Measurements from ENCODE around the gene CERCAM. TPM values are rescaled to one million over a fixed set of nuclear protein-coding genes. Genes with fewer than 3 reads are reported as not detected.

CERCAM gene
- total and polyA plus RNA-seq, 2 of the 13 experiments (the other 11 are each of a cell fraction or from before 2014, with no cell fraction given) = 9.0 to 17.1 TPM

DNA sequence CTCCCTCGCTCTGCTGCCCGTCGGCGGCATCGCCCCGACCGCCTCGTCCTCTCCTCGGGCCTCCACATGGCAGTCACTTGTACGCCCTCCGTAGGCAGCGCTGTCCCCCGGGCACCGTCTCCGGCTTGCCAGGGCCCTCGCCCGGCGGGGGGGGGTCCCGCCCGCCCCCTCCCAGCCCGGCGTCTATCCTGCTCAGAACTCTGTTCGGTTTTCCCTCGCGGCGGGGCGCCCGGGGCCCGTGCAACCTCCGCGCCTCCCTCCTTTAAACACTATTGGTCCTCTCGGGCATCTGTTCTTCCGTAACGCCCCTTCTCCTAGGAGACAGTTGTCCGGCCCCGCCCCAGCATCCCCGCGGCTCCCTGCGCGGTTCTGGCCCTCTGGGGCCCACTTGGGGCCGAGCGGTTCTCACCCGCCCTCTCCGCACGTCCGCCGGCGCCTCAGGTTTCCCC lies 36.0 kb downstream of the CERCAM start (continued):
- TF ChIP-seq, protein P1, sequence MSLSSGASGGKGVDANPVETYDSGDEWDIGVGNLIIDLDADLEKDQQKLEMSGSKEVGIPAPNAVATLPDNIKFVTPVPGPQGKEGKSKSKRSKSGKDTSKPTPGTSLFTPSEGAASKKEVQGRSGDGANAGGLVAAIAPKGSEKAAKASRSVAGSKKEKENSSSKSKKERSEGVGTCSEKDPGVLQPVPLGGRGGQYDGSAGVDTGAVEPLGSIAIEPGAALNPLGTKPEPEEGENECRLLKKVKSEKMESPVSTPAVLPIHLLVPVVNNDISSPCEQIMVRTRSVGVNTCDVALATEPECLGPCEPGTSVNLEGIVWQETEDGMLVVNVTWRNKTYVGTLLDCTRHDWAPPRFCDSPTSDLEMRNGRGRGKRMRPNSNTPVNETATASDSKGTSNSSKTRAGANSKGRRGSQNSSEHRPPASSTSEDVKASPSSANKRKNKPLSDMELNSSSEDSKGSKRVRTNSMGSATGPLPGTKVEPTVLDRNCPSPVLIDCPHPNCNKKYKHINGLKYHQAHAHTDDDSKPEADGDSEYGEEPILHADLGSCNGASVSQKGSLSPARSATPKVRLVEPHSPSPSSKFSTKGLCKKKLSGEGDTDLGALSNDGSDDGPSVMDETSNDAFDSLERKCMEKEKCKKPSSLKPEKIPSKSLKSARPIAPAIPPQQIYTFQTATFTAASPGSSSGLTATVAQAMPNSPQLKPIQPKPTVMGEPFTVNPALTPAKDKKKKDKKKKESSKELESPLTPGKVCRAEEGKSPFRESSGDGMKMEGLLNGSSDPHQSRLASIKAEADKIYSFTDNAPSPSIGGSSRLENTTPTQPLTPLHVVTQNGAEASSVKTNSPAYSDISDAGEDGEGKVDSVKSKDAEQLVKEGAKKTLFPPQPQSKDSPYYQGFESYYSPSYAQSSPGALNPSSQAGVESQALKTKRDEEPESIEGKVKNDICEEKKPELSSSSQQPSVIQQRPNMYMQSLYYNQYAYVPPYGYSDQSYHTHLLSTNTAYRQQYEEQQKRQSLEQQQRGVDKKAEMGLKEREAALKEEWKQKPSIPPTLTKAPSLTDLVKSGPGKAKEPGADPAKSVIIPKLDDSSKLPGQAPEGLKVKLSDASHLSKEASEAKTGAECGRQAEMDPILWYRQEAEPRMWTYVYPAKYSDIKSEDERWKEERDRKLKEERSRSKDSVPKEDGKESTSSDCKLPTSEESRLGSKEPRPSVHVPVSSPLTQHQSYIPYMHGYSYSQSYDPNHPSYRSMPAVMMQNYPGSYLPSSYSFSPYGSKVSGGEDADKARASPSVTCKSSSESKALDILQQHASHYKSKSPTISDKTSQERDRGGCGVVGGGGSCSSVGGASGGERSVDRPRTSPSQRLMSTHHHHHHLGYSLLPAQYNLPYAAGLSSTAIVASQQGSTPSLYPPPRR (CRISPR knock-in tag; IDR thresholded peaks at IDR 0.05; ENCODE audit: borderline replicate concordance) = no peak
- TF ChIP-seq ZNF558 (CRISPR knock-in tag; IDR thresholded peaks at IDR 0.05; ENCODE audit: borderline replicate concordance) (no peak), ZNF567 (CRISPR knock-in tag; IDR thresholded peaks at IDR 0.05; ENCODE audit: borderline replicate concordance) (0 out of 2 replicates have a peak, but pooled peaks have one; percentile 43), GTF2F1 (IDR thresholded peaks at IDR 0.05; ENCODE audit: low read length) (no peak), PCBP1 (IDR thresholded peaks at IDR 0.05; ENCODE audit: borderline replicate concordance, low read depth, low read length) (no peak), MBNL3 (CRISPR knock-in tag; conservative IDR thresholded peaks at IDR 0.05) (no peak), PTBP1 (IDR thresholded peaks at IDR 0.05; ENCODE audit: low read depth, low read length, poor library complexity, severe bottlenecking) (no peak), U2AF1 (optimal IDR thresholded peaks at IDR 0.05; ENCODE audit: low read depth, low read length) (no peak), SAP130 (CRISPR knock-in tag; IDR thresholded peaks at IDR 0.05; ENCODE audit: low read depth) (peak; percentile 35; the same call in 1 of the 2 replicates), CBX5 (CRISPR knock-in tag; IDR thresholded peaks at IDR 0.05; ENCODE audit: borderline replicate concordance) (no peak), MXI1 (IDR thresholded peaks at IDR 0.05; ENCODE audit: borderline replicate concordance, low read depth, low read length) (0 out of 3 replicates have a peak, but pooled peaks have one; percentile 21)
- TF ChIP-seq, protein P2, sequence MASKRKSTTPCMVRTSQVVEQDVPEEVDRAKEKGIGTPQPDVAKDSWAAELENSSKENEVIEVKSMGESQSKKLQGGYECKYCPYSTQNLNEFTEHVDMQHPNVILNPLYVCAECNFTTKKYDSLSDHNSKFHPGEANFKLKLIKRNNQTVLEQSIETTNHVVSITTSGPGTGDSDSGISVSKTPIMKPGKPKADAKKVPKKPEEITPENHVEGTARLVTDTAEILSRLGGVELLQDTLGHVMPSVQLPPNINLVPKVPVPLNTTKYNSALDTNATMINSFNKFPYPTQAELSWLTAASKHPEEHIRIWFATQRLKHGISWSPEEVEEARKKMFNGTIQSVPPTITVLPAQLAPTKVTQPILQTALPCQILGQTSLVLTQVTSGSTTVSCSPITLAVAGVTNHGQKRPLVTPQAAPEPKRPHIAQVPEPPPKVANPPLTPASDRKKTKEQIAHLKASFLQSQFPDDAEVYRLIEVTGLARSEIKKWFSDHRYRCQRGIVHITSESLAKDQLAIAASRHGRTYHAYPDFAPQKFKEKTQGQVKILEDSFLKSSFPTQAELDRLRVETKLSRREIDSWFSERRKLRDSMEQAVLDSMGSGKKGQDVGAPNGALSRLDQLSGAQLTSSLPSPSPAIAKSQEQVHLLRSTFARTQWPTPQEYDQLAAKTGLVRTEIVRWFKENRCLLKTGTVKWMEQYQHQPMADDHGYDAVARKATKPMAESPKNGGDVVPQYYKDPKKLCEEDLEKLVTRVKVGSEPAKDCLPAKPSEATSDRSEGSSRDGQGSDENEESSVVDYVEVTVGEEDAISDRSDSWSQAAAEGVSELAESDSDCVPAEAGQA (IDR thresholded peaks at IDR 0.05; ENCODE audit: low read depth) = no peak
- TF ChIP-seq, protein P2 (CRISPR knock-in tag; IDR thresholded peaks at IDR 0.05; ENCODE audit: borderline replicate concordance) = no peak
- TF ChIP-seq, protein P3, sequence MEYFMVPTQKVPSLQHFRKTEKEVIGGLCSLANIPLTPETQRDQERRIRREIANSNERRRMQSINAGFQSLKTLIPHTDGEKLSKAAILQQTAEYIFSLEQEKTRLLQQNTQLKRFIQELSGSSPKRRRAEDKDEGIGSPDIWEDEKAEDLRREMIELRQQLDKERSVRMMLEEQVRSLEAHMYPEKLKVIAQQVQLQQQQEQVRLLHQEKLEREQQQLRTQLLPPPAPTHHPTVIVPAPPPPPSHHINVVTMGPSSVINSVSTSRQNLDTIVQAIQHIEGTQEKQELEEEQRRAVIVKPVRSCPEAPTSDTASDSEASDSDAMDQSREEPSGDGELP (IDR thresholded peaks at IDR 0.05; ENCODE audit: borderline replicate concordance, low read depth) = 0 out of 2 replicates have a peak, but pooled peaks have one; percentile 7
- TF ChIP-seq, protein P4, sequence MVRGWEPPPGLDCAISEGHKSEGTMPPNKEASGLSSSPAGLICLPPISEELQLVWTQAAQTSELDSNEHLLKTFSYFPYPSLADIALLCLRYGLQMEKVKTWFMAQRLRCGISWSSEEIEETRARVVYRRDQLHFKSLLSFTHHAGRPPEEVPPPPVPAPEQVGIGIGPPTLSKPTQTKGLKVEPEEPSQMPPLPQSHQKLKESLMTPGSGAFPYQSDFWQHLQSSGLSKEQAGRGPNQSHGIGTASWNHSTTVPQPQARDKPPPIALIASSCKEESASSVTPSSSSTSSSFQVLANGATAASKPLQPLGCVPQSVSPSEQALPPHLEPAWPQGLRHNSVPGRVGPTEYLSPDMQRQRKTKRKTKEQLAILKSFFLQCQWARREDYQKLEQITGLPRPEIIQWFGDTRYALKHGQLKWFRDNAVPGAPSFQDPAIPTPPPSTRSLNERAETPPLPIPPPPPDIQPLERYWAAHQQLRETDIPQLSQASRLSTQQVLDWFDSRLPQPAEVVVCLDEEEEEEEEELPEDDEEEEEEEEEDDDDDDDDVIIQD (CRISPR knock-in tag; IDR thresholded peaks at IDR 0.05; ENCODE audit: low read depth) = no peak

Measured in HepG2 (cell line).